ENCODE data around the gene PLEKHM3.

PLEKHM3 gene

DNA sequence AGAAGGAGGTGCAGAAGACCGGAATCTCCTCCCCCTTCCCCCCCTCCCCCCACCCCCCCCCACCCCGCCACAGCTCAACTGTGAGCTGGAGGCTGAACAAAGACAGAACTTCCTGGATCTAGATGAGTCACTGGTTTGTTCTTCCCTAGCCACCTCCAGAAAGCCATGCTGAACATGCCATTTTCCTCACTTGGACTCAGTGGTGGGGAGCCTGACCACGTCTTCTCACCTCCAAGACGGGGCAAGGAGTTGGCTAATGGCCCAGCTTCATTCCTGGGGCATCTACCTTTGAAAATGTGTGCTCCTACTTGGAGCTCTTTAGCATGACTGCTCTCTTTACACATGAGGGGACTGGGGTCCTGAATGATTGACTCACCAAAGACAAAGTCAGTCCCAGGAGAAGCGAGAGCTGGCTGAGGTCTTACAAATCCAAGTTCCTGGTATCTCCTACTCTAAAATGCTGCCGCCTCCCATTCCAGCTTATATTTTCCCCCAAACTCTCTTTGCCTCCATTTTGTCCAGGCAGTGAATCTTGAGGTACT is 233.0 kb downstream of the PLEKHM3 start:
- Histone ChIP-seq H3K36me3 (ENCODE audit: control insufficient read depth in 5 of 5, insufficient read depth in 5 of 5, low read length in 5 of 5) (no peaks in the 10 kb centered on the region), H3K4me3 (ENCODE audit: low read depth in 1 of 5, low read length in 5 of 5) (no peak overlapping the region), H3K9ac (ENCODE audit: low read length in 5 of 5) (no peak overlapping the region), H3K27ac (ENCODE audit: low read depth, low read length) (no peak overlapping the region), H3K27me3 (ENCODE audit: control insufficient read depth in 5 of 5, insufficient read depth in 4 of 5, low read length in 5 of 5) (no peaks in the 10 kb centered on the region), H3K4me1 (ENCODE audit: control insufficient read depth in 5 of 5, insufficient read depth in 5 of 5, low read length in 5 of 5) (peaks cover 0 to 12% (median 7%) of the 10 kb centered on the region in 5 donors), H3K9me3 (ENCODE audit: control insufficient read depth in 5 of 5, low read length in 5 of 5) (no peaks in the 10 kb centered on the region)

DNA sequence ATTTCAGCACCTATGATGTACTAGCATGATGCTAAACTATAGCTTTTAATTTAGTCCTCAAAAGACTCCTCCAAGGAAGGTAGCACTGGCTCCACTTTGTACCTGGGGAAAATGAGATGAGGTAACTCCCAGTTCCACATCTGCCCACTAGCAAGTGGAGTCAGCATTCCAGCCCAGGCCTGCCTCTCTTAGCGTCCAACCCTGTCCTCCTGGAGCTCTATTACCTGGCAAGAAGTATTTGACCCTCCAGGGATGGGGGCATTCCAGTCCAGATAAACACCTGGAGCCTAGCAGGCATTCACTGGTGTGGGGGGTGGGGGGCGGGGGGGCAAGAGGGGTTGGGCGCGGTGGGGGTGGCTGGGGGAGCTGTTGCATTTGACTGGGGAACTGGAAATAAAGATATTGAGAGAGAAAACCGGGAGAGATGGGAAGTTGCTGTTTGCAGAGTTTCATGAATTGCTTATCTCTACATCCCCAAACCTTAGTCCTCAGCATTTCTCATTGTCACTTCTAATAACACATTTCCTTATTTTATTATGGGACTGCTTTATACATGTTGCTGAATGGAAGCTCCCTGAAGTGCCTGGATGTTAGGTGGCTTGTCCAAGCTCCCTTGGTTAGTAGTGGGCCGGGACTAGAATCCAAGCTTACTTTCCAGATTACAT is 233.6 kb downstream of the PLEKHM3 start:
- Histone ChIP-seq H3K9ac (ENCODE audit: low read length in 5 of 5) (no peak overlapping the region), H3K36me3 (ENCODE audit: control insufficient read depth in 5 of 5, insufficient read depth in 5 of 5, low read length in 5 of 5) (no peaks in the 10 kb centered on the region), H3K27me3 (ENCODE audit: control insufficient read depth in 5 of 5, insufficient read depth in 4 of 5, low read length in 5 of 5) (no peaks in the 10 kb centered on the region), H3K27ac (ENCODE audit: low read depth, low read length) (no peak overlapping the region), H3K4me3 (ENCODE audit: low read depth in 1 of 5, low read length in 5 of 5) (no peak overlapping the region), H3K9me3 (ENCODE audit: control insufficient read depth in 5 of 5, low read length in 5 of 5) (no peaks in the 10 kb centered on the region), H3K4me1 (ENCODE audit: control insufficient read depth in 5 of 5, insufficient read depth in 5 of 5, low read length in 5 of 5) (peaks cover 0 to 9% (median 7%) of the 10 kb centered on the region in 5 donors)

DNA sequence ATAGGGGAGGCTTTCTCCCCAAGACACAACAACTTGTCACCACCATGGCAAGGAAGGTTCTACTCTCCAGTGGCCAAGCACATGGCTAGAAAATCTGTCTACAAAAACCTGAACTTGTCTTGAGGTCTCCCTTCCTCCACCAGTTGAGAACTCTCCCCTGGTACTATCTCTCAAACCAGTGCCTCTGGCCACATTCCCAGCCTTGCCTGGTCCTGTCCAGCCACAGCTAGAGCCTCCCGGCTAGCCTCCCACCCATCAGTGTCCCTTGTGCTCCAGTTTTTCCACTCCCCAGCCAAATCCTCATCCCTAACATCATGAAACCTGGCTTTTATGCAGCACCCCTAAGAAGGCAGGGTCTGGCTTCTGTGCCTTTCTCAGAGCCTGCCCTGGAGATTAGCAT is 234.4 kb downstream of the PLEKHM3 start:
- H3K9ac ChIP-seq (ENCODE audit: low read length in 5 of 5), result no peak overlapping the region
- H3K27me3 ChIP-seq (ENCODE audit: control insufficient read depth in 5 of 5, insufficient read depth in 4 of 5, low read length in 5 of 5), result no peaks in the 10 kb centered on the region
- H3K9me3 ChIP-seq (ENCODE audit: control insufficient read depth in 5 of 5, low read length in 5 of 5), result no peaks in the 10 kb centered on the region
- H3K4me3 ChIP-seq (ENCODE audit: low read depth in 1 of 5, low read length in 5 of 5), result no peak overlapping the region
- no peak overlapping the region for H3K27ac ChIP-seq (ENCODE audit: low read depth, low read length)
- H3K4me1 ChIP-seq (ENCODE audit: control insufficient read depth in 5 of 5, insufficient read depth in 5 of 5, low read length in 5 of 5), result peaks cover 0 to 5% (median 4%) of the 10 kb centered on the region in 5 donors
- no peaks in the 10 kb centered on the region for H3K36me3 ChIP-seq (ENCODE audit: control insufficient read depth in 5 of 5, insufficient read depth in 5 of 5, low read length in 5 of 5)

DNA sequence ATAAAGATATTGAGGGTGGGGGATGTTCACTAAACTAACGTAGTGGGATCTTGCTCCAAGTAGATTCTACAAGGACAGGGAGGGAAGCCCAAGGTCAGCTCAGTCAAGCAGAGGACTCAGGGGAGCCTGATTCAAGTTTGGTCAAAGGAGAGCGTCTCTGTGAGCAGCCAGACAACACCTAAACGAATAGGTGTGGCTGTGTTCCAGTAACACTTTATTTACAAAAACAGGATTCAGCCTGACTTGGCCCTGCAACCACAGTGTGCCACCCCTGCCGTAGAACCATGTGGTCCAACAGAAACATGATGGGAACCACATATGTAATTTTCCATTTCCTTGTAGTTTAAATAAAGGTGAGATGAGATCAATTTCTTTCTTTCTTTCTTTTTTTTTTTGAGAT is 237.5 kb downstream of the PLEKHM3 start:
- Histone ChIP-seq H3K36me3 (ENCODE audit: control insufficient read depth in 5 of 5, insufficient read depth in 5 of 5, low read length in 5 of 5) (no peaks in the 10 kb centered on the region), H3K4me1 (ENCODE audit: control insufficient read depth in 5 of 5, insufficient read depth in 5 of 5, low read length in 5 of 5) (peaks cover 0 to 5% (median 4%) of the 10 kb centered on the region in 5 donors), H3K27me3 (ENCODE audit: control insufficient read depth in 5 of 5, insufficient read depth in 4 of 5, low read length in 5 of 5) (no peaks in the 10 kb centered on the region), H3K9ac (ENCODE audit: low read length in 5 of 5) (no peak overlapping the region), H3K9me3 (ENCODE audit: control insufficient read depth in 5 of 5, low read length in 5 of 5) (no peaks in the 10 kb centered on the region), H3K4me3 (ENCODE audit: low read depth in 1 of 5, low read length in 5 of 5) (no peak overlapping the region), H3K27ac (ENCODE audit: low read depth, low read length) (no peak overlapping the region)

DNA sequence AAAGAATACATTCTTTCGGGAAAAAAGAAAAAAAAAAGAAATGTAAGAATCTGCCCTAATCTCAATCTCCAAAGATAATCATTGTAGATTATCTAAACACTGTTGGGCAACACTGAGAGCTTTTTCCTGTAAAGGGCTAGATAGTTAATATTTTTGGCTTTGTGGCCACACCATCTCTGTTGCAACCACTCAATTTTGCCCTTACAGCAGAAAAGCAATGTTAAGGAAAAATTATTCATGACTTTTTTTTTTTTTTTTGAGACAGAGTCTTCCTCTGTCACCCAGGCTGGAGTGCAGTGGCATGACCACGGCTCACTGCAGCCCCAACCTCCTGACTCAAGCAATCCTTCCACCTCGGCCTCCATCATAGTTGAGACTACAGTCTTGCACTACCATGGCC is 238.3 kb downstream of the PLEKHM3 start:
- Histone ChIP-seq H3K9me3 (ENCODE audit: control insufficient read depth in 5 of 5, low read length in 5 of 5) (no peaks in the 10 kb centered on the region), H3K27ac (ENCODE audit: low read depth, low read length) (no peak overlapping the region), H3K27me3 (ENCODE audit: control insufficient read depth in 5 of 5, insufficient read depth in 4 of 5, low read length in 5 of 5) (no peaks in the 10 kb centered on the region), H3K4me1 (ENCODE audit: control insufficient read depth in 5 of 5, insufficient read depth in 5 of 5, low read length in 5 of 5) (no peaks in the 10 kb centered on the region), H3K9ac (ENCODE audit: low read length in 5 of 5) (no peak overlapping the region), H3K36me3 (ENCODE audit: control insufficient read depth in 5 of 5, insufficient read depth in 5 of 5, low read length in 5 of 5) (no peaks in the 10 kb centered on the region), H3K4me3 (ENCODE audit: low read depth in 1 of 5, low read length in 5 of 5) (no peak overlapping the region)

DNA sequence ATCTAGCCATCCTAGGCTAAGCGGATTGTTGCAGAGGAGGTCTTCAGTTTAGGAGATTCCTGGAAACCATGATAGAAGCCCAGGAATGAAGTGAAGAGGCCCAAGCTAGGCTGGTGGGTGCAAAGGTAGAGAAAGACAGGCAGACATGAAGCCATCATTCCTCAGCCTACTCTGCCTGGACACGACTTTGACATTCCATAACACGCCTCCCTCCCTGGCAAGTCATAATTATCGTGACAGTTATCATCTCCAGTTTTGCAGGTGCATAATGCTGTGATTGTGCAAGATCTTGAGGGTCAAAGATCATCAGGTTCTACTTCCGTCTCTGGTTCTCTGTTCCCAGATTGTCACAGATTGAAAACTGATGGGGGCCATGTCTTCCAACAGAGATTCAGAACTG is 240.4 kb downstream of the PLEKHM3 start:
- Histone ChIP-seq H3K27ac (ENCODE audit: low read depth, low read length) (no peak overlapping the region), H3K4me3 (ENCODE audit: low read depth in 1 of 5, low read length in 5 of 5) (no peak overlapping the region), H3K36me3 (ENCODE audit: control insufficient read depth in 5 of 5, insufficient read depth in 5 of 5, low read length in 5 of 5) (no peaks in the 10 kb centered on the region), H3K4me1 (ENCODE audit: control insufficient read depth in 5 of 5, insufficient read depth in 5 of 5, low read length in 5 of 5) (no peaks in the 10 kb centered on the region), H3K9ac (ENCODE audit: low read length in 5 of 5) (no peak overlapping the region), H3K9me3 (ENCODE audit: control insufficient read depth in 5 of 5, low read length in 5 of 5) (no peaks in the 10 kb centered on the region), H3K27me3 (ENCODE audit: control insufficient read depth in 5 of 5, insufficient read depth in 4 of 5, low read length in 5 of 5) (no peaks in the 10 kb centered on the region)

DNA sequence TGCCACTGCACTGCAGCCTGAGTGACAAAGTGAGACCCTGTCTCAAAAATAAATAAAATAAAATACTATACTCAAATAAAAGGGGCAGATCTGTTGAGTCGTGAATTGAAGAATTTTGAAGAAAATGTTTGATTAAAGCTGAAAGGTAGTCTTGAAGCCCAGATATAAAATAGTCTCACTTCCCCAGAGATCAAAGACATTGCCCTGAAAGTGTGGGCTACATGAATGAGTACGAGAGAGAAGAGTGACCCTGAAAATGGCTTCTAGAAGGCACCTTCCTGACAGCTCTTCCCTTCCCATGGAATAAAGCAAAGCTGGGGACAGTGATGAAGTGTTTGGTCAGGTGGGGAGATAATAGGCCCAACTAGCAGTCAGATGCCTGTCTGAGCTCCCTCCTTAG is 241.8 kb downstream of the PLEKHM3 start:
- no peak overlapping the region for H3K4me3 ChIP-seq (ENCODE audit: low read depth in 1 of 5, low read length in 5 of 5)
- no peaks in the 10 kb centered on the region for H3K27me3 ChIP-seq (ENCODE audit: control insufficient read depth in 5 of 5, insufficient read depth in 4 of 5, low read length in 5 of 5)
- no peaks in the 10 kb centered on the region for H3K9me3 ChIP-seq (ENCODE audit: control insufficient read depth in 5 of 5, low read length in 5 of 5)
- H3K36me3 ChIP-seq (ENCODE audit: control insufficient read depth in 5 of 5, insufficient read depth in 5 of 5, low read length in 5 of 5), result no peaks in the 10 kb centered on the region
- no peaks in the 10 kb centered on the region for H3K4me1 ChIP-seq (ENCODE audit: control insufficient read depth in 5 of 5, insufficient read depth in 5 of 5, low read length in 5 of 5)
- H3K9ac ChIP-seq (ENCODE audit: low read length in 5 of 5), result no peak overlapping the region
- H3K27ac ChIP-seq (ENCODE audit: low read depth, low read length), result no peak overlapping the region

DNA sequence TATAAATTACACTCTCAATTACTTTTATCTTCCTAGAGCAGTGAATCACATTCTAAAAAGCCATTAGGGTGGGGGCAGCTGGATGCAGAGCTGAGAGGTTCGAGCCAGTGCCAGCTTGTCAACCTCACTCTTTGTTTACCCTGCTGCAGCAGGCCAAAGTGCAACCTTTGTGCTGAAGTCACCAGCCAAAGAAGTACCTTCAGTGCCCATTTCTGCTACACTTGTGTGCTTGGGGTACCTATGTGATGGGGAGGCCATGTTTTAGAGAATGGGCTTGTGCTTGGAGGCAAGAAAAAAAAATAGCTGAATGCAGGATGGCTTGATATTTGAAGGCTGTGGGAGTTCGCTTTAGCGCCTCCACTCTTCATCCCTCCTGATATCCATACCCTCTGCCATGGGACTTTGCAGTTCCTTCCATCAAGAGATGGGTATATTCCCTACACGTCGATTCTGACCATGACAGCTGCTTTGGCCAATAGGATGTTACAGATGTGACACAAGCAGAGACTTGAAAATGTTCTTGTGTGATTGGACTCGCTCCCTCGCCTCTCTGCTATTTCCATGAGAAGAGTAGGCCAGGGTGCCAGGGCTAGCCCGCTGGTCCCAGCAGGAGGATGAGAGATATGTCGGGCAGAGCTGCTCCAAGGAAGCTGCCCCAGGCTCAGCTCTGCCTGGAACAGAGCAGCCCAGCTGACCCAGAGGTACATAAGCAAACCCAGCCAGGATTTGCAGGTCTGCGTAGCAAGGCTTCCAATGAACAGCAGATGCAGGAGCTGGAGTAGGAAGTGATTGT is 242.9 kb downstream of the PLEKHM3 start:
- H3K9ac ChIP-seq (ENCODE audit: low read length in 5 of 5), result no peak overlapping the region
- H3K4me1 ChIP-seq (ENCODE audit: control insufficient read depth in 5 of 5, insufficient read depth in 5 of 5, low read length in 5 of 5), result no peaks in the 10 kb centered on the region
- H3K4me3 ChIP-seq (ENCODE audit: low read depth in 1 of 5, low read length in 5 of 5), result no peak overlapping the region
- no peak overlapping the region for H3K27ac ChIP-seq (ENCODE audit: low read depth, low read length)
- no peaks in the 10 kb centered on the region for H3K27me3 ChIP-seq (ENCODE audit: control insufficient read depth in 5 of 5, insufficient read depth in 4 of 5, low read length in 5 of 5)
- H3K9me3 ChIP-seq (ENCODE audit: control insufficient read depth in 5 of 5, low read length in 5 of 5), result no peaks in the 10 kb centered on the region
- H3K36me3 ChIP-seq (ENCODE audit: control insufficient read depth in 5 of 5, insufficient read depth in 5 of 5, low read length in 5 of 5), result no peaks in the 10 kb centered on the region

DNA sequence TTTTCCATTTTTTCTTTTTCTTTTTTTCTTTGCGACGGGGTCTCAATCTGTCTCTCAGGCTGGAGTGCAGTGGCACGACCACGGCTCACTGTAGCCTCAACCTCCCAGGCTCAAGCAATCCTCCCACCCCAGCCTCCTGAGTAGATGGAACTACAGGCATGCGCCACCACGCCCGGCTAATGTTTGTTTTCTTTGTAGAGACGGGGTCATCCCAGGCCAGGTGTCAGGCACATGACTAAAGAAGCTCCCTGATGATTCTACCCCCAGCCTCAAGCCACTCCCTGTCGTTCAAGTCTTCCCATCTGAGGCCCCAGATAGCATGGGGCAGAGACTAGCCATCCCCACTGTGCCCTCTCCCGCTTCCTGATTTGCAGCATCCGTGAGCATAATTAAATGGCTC is 245.8 kb downstream of the PLEKHM3 start:
- Histone ChIP-seq H3K9me3 (ENCODE audit: control insufficient read depth in 5 of 5, low read length in 5 of 5) (no peaks in the 10 kb centered on the region), H3K27ac (ENCODE audit: low read depth, low read length) (no peak overlapping the region), H3K4me3 (ENCODE audit: low read depth in 1 of 5, low read length in 5 of 5) (no peak overlapping the region), H3K4me1 (ENCODE audit: control insufficient read depth in 5 of 5, insufficient read depth in 5 of 5, low read length in 5 of 5) (no peaks in the 10 kb centered on the region), H3K36me3 (ENCODE audit: control insufficient read depth in 5 of 5, insufficient read depth in 5 of 5, low read length in 5 of 5) (no peaks in the 10 kb centered on the region), H3K9ac (ENCODE audit: low read length in 5 of 5) (no peak overlapping the region), H3K27me3 (ENCODE audit: control insufficient read depth in 5 of 5, insufficient read depth in 4 of 5, low read length in 5 of 5) (no peaks in the 10 kb centered on the region)

DNA sequence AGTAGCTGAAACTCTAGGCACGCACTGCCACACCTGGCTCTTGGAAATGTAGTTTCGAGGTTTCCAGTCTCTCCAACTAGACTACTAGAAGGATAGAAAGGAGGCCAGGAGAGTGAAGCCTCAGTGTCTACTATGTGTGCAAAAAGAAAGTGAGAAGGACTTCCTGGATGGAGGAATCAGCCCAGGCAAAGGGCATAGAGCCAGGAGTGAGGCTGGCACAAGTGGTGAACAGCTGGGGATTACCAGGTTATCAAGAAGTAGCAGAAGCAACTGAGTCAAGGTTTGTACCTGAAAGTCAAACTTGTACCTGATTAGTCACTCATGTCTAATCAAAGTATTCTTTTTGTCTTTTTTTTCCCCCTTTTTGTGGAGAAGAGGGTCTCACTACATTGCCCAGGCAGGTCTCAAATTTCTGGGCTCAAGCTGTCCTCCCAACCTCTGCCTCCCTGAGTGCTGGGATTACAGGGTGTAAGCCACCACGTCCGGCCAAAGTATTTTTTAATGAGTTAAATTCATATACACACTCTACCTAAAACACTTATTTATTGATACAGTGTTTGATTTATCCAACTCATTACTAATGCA is 246.9 kb downstream of the PLEKHM3 start:
- Histone ChIP-seq H3K9ac (ENCODE audit: low read length in 5 of 5) (no peak overlapping the region), H3K27me3 (ENCODE audit: control insufficient read depth in 5 of 5, insufficient read depth in 4 of 5, low read length in 5 of 5) (no peaks in the 10 kb centered on the region), H3K36me3 (ENCODE audit: control insufficient read depth in 5 of 5, insufficient read depth in 5 of 5, low read length in 5 of 5) (no peaks in the 10 kb centered on the region), H3K9me3 (ENCODE audit: control insufficient read depth in 5 of 5, low read length in 5 of 5) (no peaks in the 10 kb centered on the region), H3K4me1 (ENCODE audit: control insufficient read depth in 5 of 5, insufficient read depth in 5 of 5, low read length in 5 of 5) (no peaks in the 10 kb centered on the region), H3K4me3 (ENCODE audit: low read depth in 1 of 5, low read length in 5 of 5) (no peak overlapping the region), H3K27ac (ENCODE audit: low read depth, low read length) (no peak overlapping the region)

Data from subcutaneous abdominal adipose tissue (tissue), 5 donors.